ENCODE results near the gene MYOM1.

Gene MYOM1

DNA sequence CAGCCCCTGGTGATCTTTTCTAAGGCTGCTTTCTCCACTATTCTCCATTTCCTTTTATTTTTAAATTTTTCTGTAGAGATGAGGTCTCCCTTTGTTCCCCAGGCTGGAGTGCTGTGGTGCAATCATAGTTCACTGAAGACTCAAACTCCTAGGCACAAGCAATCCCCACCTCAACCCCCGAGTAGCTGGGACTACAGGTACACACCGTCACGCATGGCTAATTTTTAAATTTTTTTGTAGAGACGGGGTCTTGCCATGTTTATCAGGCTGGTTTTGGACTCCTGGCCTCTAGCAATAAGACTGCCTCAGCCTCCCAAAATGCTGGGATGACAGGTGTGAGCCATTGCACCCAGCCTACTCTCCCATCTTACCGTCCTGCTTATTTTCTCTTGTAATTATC lies 184.1 kb downstream of the MYOM1 start:
- TF ChIP-seq FOXP2 (optimal IDR thresholded peaks at IDR 0.05; ENCODE audit: borderline replicate concordance, extremely low read depth, extremely low read length, insufficient read depth), result no peak
- TF ChIP-seq, protein P1, sequence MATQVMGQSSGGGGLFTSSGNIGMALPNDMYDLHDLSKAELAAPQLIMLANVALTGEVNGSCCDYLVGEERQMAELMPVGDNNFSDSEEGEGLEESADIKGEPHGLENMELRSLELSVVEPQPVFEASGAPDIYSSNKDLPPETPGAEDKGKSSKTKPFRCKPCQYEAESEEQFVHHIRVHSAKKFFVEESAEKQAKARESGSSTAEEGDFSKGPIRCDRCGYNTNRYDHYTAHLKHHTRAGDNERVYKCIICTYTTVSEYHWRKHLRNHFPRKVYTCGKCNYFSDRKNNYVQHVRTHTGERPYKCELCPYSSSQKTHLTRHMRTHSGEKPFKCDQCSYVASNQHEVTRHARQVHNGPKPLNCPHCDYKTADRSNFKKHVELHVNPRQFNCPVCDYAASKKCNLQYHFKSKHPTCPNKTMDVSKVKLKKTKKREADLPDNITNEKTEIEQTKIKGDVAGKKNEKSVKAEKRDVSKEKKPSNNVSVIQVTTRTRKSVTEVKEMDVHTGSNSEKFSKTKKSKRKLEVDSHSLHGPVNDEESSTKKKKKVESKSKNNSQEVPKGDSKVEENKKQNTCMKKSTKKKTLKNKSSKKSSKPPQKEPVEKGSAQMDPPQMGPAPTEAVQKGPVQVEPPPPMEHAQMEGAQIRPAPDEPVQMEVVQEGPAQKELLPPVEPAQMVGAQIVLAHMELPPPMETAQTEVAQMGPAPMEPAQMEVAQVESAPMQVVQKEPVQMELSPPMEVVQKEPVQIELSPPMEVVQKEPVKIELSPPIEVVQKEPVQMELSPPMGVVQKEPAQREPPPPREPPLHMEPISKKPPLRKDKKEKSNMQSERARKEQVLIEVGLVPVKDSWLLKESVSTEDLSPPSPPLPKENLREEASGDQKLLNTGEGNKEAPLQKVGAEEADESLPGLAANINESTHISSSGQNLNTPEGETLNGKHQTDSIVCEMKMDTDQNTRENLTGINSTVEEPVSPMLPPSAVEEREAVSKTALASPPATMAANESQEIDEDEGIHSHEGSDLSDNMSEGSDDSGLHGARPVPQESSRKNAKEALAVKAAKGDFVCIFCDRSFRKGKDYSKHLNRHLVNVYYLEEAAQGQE (IDR thresholded peaks at IDR 0.05; ENCODE audit: insufficient read depth in 1 of 2, low read depth in 2 of 2, low read length in 2 of 2), result no peak
- no peak for TF ChIP-seq POLR2AphosphoS5 (IDR thresholded peaks at IDR 0.05; ENCODE audit: low read depth, low read length)
- no peak for TF ChIP-seq SIN3A (IDR thresholded peaks at IDR 0.05; ENCODE audit: borderline replicate concordance, insufficient read depth, low read length)
- TF ChIP-seq TAF1 (IDR thresholded peaks at IDR 0.05; ENCODE audit: borderline replicate concordance, insufficient read depth, low read length), result no peak

DNA sequence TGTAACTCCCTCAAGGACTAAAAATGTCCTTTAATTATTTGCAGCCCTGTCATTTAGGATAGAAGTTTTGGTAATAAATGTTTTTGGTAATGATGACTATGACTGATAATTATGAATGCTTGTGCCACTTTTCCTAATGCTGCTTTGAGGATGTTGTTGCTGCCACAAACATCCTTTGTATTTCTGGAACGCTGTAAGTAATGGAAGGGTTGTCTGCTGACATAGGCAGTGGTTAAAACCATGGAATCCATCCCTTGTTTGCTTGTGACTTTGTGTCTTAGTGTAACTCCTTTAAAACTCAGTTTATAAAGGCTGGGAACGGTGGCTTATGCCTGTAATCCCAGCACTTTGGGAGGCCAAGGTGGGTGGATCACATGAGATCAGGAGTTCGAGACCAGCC lies 187.0 kb downstream of the MYOM1 start:
- TF ChIP-seq, protein P1 (IDR thresholded peaks at IDR 0.05; ENCODE audit: insufficient read depth in 1 of 2, low read depth in 2 of 2, low read length in 2 of 2), result no peak
- TF ChIP-seq TAF1 (IDR thresholded peaks at IDR 0.05; ENCODE audit: borderline replicate concordance, insufficient read depth, low read length) (no peak), POLR2AphosphoS5 (IDR thresholded peaks at IDR 0.05; ENCODE audit: low read depth, low read length) (no peak), SIN3A (IDR thresholded peaks at IDR 0.05; ENCODE audit: borderline replicate concordance, insufficient read depth, low read length) (no peak), FOXP2 (optimal IDR thresholded peaks at IDR 0.05; ENCODE audit: borderline replicate concordance, extremely low read depth, extremely low read length, insufficient read depth) (no peak)

DNA sequence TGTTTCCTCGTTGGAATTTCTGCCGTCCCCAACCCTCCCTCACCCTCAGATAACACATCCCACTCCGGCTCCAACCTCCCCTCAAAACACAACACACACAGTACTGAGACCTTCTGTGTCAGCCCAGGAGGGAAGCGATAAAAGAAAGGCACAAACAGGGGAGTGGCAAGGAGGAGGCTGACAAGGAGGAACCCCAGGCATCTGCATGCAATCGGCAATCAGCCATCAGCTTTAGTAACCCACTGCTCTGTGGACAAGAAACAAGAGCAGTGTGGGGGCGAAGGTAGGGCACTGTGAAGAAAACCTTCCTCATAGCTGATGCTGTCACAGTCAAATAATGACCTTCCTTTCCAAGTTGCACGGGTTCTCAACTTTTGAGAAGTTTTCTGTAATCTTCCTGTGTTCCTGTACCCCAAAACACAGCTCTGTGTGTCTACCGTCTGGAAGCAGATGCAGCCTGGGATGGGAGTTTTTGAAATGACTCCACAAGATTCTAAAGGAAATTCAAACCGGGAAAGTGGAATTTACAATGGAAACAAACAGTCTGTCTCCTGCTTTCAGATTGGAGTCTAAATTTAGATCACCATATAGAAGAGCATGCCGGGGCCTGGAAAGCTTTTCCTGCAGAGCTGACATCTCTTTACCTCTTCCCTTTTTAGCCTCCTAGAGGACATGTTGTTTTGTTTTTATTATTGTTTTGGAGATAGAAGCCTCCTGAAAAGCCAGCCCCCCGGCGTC lies 190.4 kb downstream of the MYOM1 start:
- TF ChIP-seq POLR2AphosphoS5 (IDR thresholded peaks at IDR 0.05; ENCODE audit: low read depth, low read length) (no peak), FOXP2 (optimal IDR thresholded peaks at IDR 0.05; ENCODE audit: borderline replicate concordance, extremely low read depth, extremely low read length, insufficient read depth) (no peak), TAF1 (IDR thresholded peaks at IDR 0.05; ENCODE audit: borderline replicate concordance, insufficient read depth, low read length) (no peak), SIN3A (IDR thresholded peaks at IDR 0.05; ENCODE audit: borderline replicate concordance, insufficient read depth, low read length) (no peak)
- TF ChIP-seq, protein P1 (IDR thresholded peaks at IDR 0.05; ENCODE audit: insufficient read depth in 1 of 2, low read depth in 2 of 2, low read length in 2 of 2), result no peak

DNA sequence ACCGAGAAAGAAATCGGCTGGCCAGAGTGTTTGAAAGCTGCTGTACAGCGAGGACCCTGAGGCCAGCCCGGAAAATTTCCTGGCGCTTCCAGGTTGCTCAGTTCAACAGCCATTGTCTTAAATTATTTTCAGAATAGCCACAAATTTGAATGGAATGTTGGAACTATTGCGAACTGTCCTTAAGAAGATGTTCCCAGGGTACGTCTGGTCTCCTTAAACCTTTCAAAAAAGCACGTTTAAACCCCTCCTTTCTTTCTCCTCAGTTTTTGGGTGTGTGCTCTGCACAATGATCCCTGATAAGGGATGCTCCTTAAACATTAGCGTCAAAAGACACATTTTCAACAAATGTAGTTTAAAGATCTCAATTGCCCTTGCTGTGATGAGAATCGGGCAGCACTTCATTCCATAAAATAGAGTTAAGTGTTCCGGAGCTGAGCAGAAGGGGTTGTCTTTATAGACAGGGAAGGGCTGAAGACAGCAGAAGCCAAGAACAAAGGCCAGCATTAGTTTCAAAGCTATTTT lies 192.3 kb downstream of the MYOM1 start:
- TF ChIP-seq POLR2AphosphoS5 (IDR thresholded peaks at IDR 0.05; ENCODE audit: low read depth, low read length), result no peak
- TF ChIP-seq, protein P1 (IDR thresholded peaks at IDR 0.05; ENCODE audit: insufficient read depth in 1 of 2, low read depth in 2 of 2, low read length in 2 of 2), result no peak
- no peak for TF ChIP-seq FOXP2 (optimal IDR thresholded peaks at IDR 0.05; ENCODE audit: borderline replicate concordance, extremely low read depth, extremely low read length, insufficient read depth)
- no peak for TF ChIP-seq TAF1 (IDR thresholded peaks at IDR 0.05; ENCODE audit: borderline replicate concordance, insufficient read depth, low read length)
